Breast epithelium (tissue), 4 donors: Measurements from ENCODE around the gene DCUN1D3. TPM values are rescaled to one million over a fixed set of nuclear protein-coding genes. Genes with fewer than 3 reads are reported as not detected.

ENCODE experiments used
- DNase-seq, 2 donors: peaks; one replicate each; pipeline ENCODE4 v3.0.0-alpha.2; 2019; ENCODE audit warnings: low spot score in 2 of 2
- H3K27ac ChIP-seq, 2 donors: fragments of 200-600 bp; sonication (generic) in 1 of 2; one replicate each; pipeline ENCODE4 v1.5.1; 2016 to 2019; ENCODE audit warnings: mild to moderate bottlenecking in 1 of 2
- H3K27me3 ChIP-seq, 2 donors: fragments of 200-600 bp; sonication (generic) in 1 of 2; one replicate each; pipeline versions ENCODE4 v1.5.1 to v1.6.0; 2017 to 2019; ENCODE audit warnings: control low read depth in 1 of 2, mild to moderate bottlenecking in 1 of 2
- H3K36me3 ChIP-seq: fragments of 200-600 bp; one replicate; pipeline ENCODE4 v1.5.1; 2019
- H3K4me1 ChIP-seq, 2 donors: fragments of 200-600 bp; sonication (generic); one replicate each; pipeline ENCODE4 v1.5.1; 2016 to 2019; ENCODE audit warnings: control low read depth in 1 of 2
- H3K4me3 ChIP-seq, 3 donors: fragments of 200-600 bp; sonication (generic); 1 replicate in 2 of 3; 2 replicates in 1 of 3; pipeline ENCODE4 v1.5.1; 2016 to 2019; ENCODE audit warnings: mild to moderate bottlenecking in 3 of 3, moderate library complexity in 2 of 3
- H3K9me3 ChIP-seq, 2 donors: fragments of 200-600 bp; sonication (generic) in 1 of 2; one replicate each; pipeline ENCODE4 v1.5.1; 2016 to 2019; ENCODE audit warnings: control low read depth in 1 of 2
- CTCF ChIP-seq, 3 donors: fragments of 450-650 bp; IDR thresholded peaks; one replicate each; pipeline ENCODE4 v1.5.1; 2016 to 2017; ENCODE audit warnings: antibody characterized with exemption in 3 of 3, mild to moderate bottlenecking in 3 of 3, moderate library complexity in 3 of 3
- POLR2A ChIP-seq: fragments of 450-650 bp; IDR thresholded peaks from one replicate; pipeline ENCODE4 v1.6.1; 2016; ENCODE audit warnings: antibody characterized with exemption, mild to moderate bottlenecking, moderate library complexity
- POLR2AphosphoS5 ChIP-seq, 3 donors: sonication (generic); formaldehyde crosslinking; IDR thresholded peaks; one replicate each; pipeline ENCODE4 v1.6.1; 2017; ENCODE audit warnings: antibody characterized with exemption in 3 of 3
- intact Hi-C: fragments of 100-400 bp; cut with DNase I; formaldehyde crosslinking; loops from one replicate; pipeline ENCODE4 v1.15.1; 2023; ENCODE audit warnings: low total_unique reads
- total RNA-seq, 3 donors: library from RNA; depleted of rRNA; stranded (reverse); fragments of >200 nt; gene quantifications; one replicate each; pipeline ENCODE4 v1.1.0, GENCODE V29; 2016

Gene DCUN1D3
- total RNA-seq, 3 donors from 2014 or later, result 22.7 to 43.8 (median 26.2) TPM

- H3K4me3 ChIP-seq, result no peak overlapping the region
- peaks cover 10 to 21% of the 10 kb centered on the region in 2 donors for H3K4me1 ChIP-seq
- intact Hi-C loops, result no loop called here
- no peaks in the 10 kb centered on the region for H3K27me3 ChIP-seq
- no peak for DNase-seq
- TF ChIP-seq CTCF (IDR thresholded peaks at IDR 0.05) (no peak), POLR2A (no peak), POLR2AphosphoS5 (IDR thresholded peaks at IDR 0.05) (no peak)
- H3K36me3 ChIP-seq, result no peaks in the 10 kb centered on the region
- H3K27ac ChIP-seq, result peak overlapping the region; percentile 1 to 68
- no peaks in the 10 kb centered on the region for H3K9me3 ChIP-seq
Observed at GRCh38 chr16:20871941-20872815, 28.0 kb downstream of the DCUN1D3 start.

- H3K9me3 ChIP-seq, result no peaks in the 10 kb centered on the region
- TF ChIP-seq CTCF (IDR thresholded peaks at IDR 0.05), result no peak
- no peak for TF ChIP-seq POLR2A
- no peak for TF ChIP-seq POLR2AphosphoS5 (IDR thresholded peaks at IDR 0.05)
- intact Hi-C loops, result no loop called here
- peaks cover 10 to 21% of the 10 kb centered on the region in 2 donors for H3K4me1 ChIP-seq
- H3K36me3 ChIP-seq, result no peaks in the 10 kb centered on the region
- no peak overlapping the region for H3K4me3 ChIP-seq
- H3K27me3 ChIP-seq, result no peaks in the 10 kb centered on the region
- peak overlapping the region; percentile 63 to 68 for H3K27ac ChIP-seq
- DNase-seq, result no peak
Observed at GRCh38 chr16:20871258-20871657, 28.9 kb downstream of the DCUN1D3 start.

- Histone ChIP-seq H3K36me3 (no peaks in the 10 kb centered on the region), H3K4me1 (peaks cover 10 to 25% of the 10 kb centered on the region in 2 donors), H3K27me3 (no peaks in the 10 kb centered on the region), H3K4me3 (no peak overlapping the region), H3K9me3 (no peaks in the 10 kb centered on the region), H3K27ac (peak overlapping the region; percentile 63 to 68)
- no peak for TF ChIP-seq CTCF (IDR thresholded peaks at IDR 0.05)
- TF ChIP-seq POLR2AphosphoS5 (IDR thresholded peaks at IDR 0.05), result no peak
- no peak for TF ChIP-seq POLR2A
- intact Hi-C loops, result no loop called here
- DNase-seq, result no peak
Observed at GRCh38 chr16:20870122-20870820, 29.9 kb downstream of the DCUN1D3 start.

GRCh38 chr16:20868890-20869289 is 31.3 kb downstream of the DCUN1D3 start:
- Histone ChIP-seq H3K9me3 (no peaks in the 10 kb centered on the region), H3K4me3 (no peak overlapping the region), H3K27me3 (no peaks in the 10 kb centered on the region), H3K4me1 (peaks cover 10 to 19% of the 10 kb centered on the region in 2 donors), H3K36me3 (no peaks in the 10 kb centered on the region), H3K27ac (peak overlapping the region; percentile 45 to 68)
- DNase-seq, result peak in 1 of 2 donors; percentile 56
- TF ChIP-seq CTCF (IDR thresholded peaks at IDR 0.05) (no peak), POLR2AphosphoS5 (IDR thresholded peaks at IDR 0.05) (peak in 1 of 3 donors; percentile 24), POLR2A (no peak)
- intact Hi-C loops, result no loop called here

- Histone ChIP-seq H3K4me3 (no peak overlapping the region), H3K4me1 (peaks cover 10 to 19% of the 10 kb centered on the region in 2 donors)
Observed at GRCh38 chr16:20867585-20867984, 32.6 kb downstream of the DCUN1D3 start.

More at GRCh38 chr16:20867585-20867984, 32.6 kb downstream of the DCUN1D3 start:
- Histone ChIP-seq H3K36me3 (no peaks in the 10 kb centered on the region), H3K27ac (peak overlapping the region; percentile 22 to 49), H3K27me3 (no peaks in the 10 kb centered on the region), H3K9me3 (no peaks in the 10 kb centered on the region)
- TF ChIP-seq CTCF (IDR thresholded peaks at IDR 0.05) (no peak), POLR2AphosphoS5 (IDR thresholded peaks at IDR 0.05) (no peak), POLR2A (no peak)
- no peak for DNase-seq
- intact Hi-C loops, result no loop called here
